ENCODE measurements around the gene ZFP37.
"Not testable (repeated sequence)": the region's sequence is repeated elsewhere in the genome, so short reads cannot be mapped to it uniquely, and the experiment has no call there.

The ZFP37 gene

GRCh38 chr9:113056191-113057106 lies at the start of gene ZFP37:
Gene ZFP37, minus strand, starts transcription at chr9:113056724. Its CDS starts 36 bp downstream, at chr9:113056688.
- peak within 1 kb of the TSS; percentile 63 for H3K4me3 ChIP-seq (ENCODE audit: low read depth, low read length)
- TF ChIP-seq CTCF (IDR thresholded peaks at IDR 0.05; ENCODE audit: low read depth, low read length, missing control alignments): no peak
- in situ Hi-C loops (cut with HindIII; ENCODE audit: low sequenced_read_pairs): no loop called here
- peak; percentile 85 for DNase-seq (ENCODE audit: low read depth)

- H3K4me3 ChIP-seq (ENCODE audit: low read depth, low read length); in situ Hi-C loops (cut with HindIII; ENCODE audit: low sequenced_read_pairs); DNase-seq (ENCODE audit: low read depth): not testable (repeated sequence)
Observed at GRCh38 chr9:113105345-113105744, 48.8 kb upstream of the ZFP37 start.

GRCh38 chr9:113095561-113095960 lies 39.0 kb upstream of the ZFP37 start:
- TF ChIP-seq CTCF (IDR thresholded peaks at IDR 0.05; ENCODE audit: low read depth, low read length, missing control alignments): no peak
- H3K4me3 ChIP-seq (ENCODE audit: low read depth, low read length): no peak overlapping the region
- in situ Hi-C loops (cut with HindIII; ENCODE audit: low sequenced_read_pairs): no loop called here
- DNase-seq (ENCODE audit: low read depth): no peak

GRCh38 chr9:113089924-113090323 lies 33.4 kb upstream of the ZFP37 start:
- DNase-seq (ENCODE audit: low read depth); H3K4me3 ChIP-seq (ENCODE audit: low read depth, low read length); in situ Hi-C loops (cut with HindIII; ENCODE audit: low sequenced_read_pairs): not testable (repeated sequence)

- DNase-seq (ENCODE audit: low read depth); in situ Hi-C loops (cut with HindIII; ENCODE audit: low sequenced_read_pairs); H3K4me3 ChIP-seq (ENCODE audit: low read depth, low read length): not testable (repeated sequence)
Observed at GRCh38 chr9:113089143-113089505, 32.6 kb upstream of the ZFP37 start.

GRCh38 chr9:113088456-113089142 lies 32.1 kb upstream of the ZFP37 start:
- in situ Hi-C loops (cut with HindIII; ENCODE audit: low sequenced_read_pairs); H3K4me3 ChIP-seq (ENCODE audit: low read depth, low read length); DNase-seq (ENCODE audit: low read depth): not testable (repeated sequence)

GRCh38 chr9:113062932-113063310 lies 6.4 kb upstream of the ZFP37 start:
- H3K4me3 ChIP-seq (ENCODE audit: low read depth, low read length); in situ Hi-C loops (cut with HindIII; ENCODE audit: low sequenced_read_pairs): not testable (repeated sequence)

GRCh38 chr9:113062256-113062931 lies 5.9 kb upstream of the ZFP37 start:
- in situ Hi-C loops (cut with HindIII; ENCODE audit: low sequenced_read_pairs); H3K4me3 ChIP-seq (ENCODE audit: low read depth, low read length); DNase-seq (ENCODE audit: low read depth): not testable (repeated sequence)

More at GRCh38 chr9:113062932-113063310, 6.4 kb upstream of the ZFP37 start:
- DNase-seq (ENCODE audit: low read depth): not testable (repeated sequence)

GRCh38 chr9:113061072-113061850 lies 4.7 kb upstream of the ZFP37 start:
- DNase-seq (ENCODE audit: low read depth); in situ Hi-C loops (cut with HindIII; ENCODE audit: low sequenced_read_pairs); H3K4me3 ChIP-seq (ENCODE audit: low read depth, low read length): not testable (repeated sequence)

GRCh38 chr9:113059581-113060284 lies 3.2 kb upstream of the ZFP37 start:
- DNase-seq (ENCODE audit: low read depth); in situ Hi-C loops (cut with HindIII; ENCODE audit: low sequenced_read_pairs): not testable (repeated sequence)
- H3K4me3 ChIP-seq (ENCODE audit: low read depth, low read length): peak overlapping the region; percentile 15

Data from astrocyte of the cerebellum (primary cell).